Fibroblast of skin of left quadriceps (primary cell): ENCODE results near the gene MLX.
A peak's percentile ranks its signal among the peaks of the same experiment; 100 is the strongest.
"Not testable (repeated sequence)": the region's sequence is repeated elsewhere in the genome, so short reads cannot be mapped to it uniquely, and the experiment has no call there.

ENCODE experiments used
- DNase-seq, 2 experiments: peaks; one replicate each; pipeline ENCODE4 v3.0.0-alpha.2; 2013; ENCODE audit warnings: low read depth in 2 of 2

Gene MLX

GRCh38 chr17:42555122-42555622, 11.7 kb upstream of the MLX start:
- no peak for DNase-seq

- DNase-seq, result not testable (repeated sequence)
Measured at GRCh38 chr17:42555961-42556617, 10.8 kb upstream of the MLX start.

- no peak for DNase-seq
Measured at GRCh38 chr17:42559075-42559474, 7.8 kb upstream of the MLX start.

- no peak for DNase-seq
Measured at GRCh38 chr17:42560246-42560645, 6.7 kb upstream of the MLX start.

- peak; percentile 97 for DNase-seq
Measured at GRCh38 chr17:42561897-42562387, 5.0 kb upstream of the MLX start, which contains the start of gene COASY. Gene COASY, plus strand, starts transcription at chr17:42562148. Its CDS starts 475 bp downstream, at chr17:42562623.

GRCh38 chr17:42562388-42563142, 4.3 kb upstream of the MLX start:
- no peak for DNase-seq

- no peak for DNase-seq
Measured at GRCh38 chr17:42563143-42563509, 3.8 kb upstream of the MLX start.

GRCh38 chr17:42563543-42563942, 3.4 kb upstream of the MLX start:
- DNase-seq, result no peak

- DNase-seq, result no peak
Measured at GRCh38 chr17:42563950-42564349, 3.0 kb upstream of the MLX start.

- no peak for DNase-seq
Measured at GRCh38 chr17:42564815-42565522, 1.9 kb upstream of the MLX start.

- no peak for DNase-seq
Measured at GRCh38 chr17:42565523-42566214, 1.2 kb upstream of the MLX start.

- no peak for DNase-seq
Measured at GRCh38 chr17:42566215-42566882, 551 bp upstream of the MLX start.

GRCh38 chr17:42568341-42569111, 1.6 kb downstream of the MLX start:
- no peak for DNase-seq

- DNase-seq, result no peak
Measured at GRCh38 chr17:42571435-42572225, 4.7 kb downstream of the MLX start.

GRCh38 chr17:42573095-42573494, 6.2 kb downstream of the MLX start:
- no peak for DNase-seq

GRCh38 chr17:42574463-42574862, 7.6 kb downstream of the MLX start:
- no peak for DNase-seq

- DNase-seq, result no peak
Measured at GRCh38 chr17:42577140-42577531, 10.2 kb downstream of the MLX start.

- peak; percentile 78 to 79 for DNase-seq
Measured at GRCh38 chr17:42577532-42578281, 10.8 kb downstream of the MLX start, which contains the start of gene PSMC3IP. Gene PSMC3IP, minus strand, starts transcription at chr17:42577729. Its CDS starts 43 bp downstream, at chr17:42577686.
